A549 treated with dexamethasone at 1 μM for 4 hours (cell line): ENCODE results near the gene RNF182. TPM values are rescaled to one million over a fixed set of nuclear protein-coding genes. Genes with fewer than 3 reads are reported as not detected.

Source experiments
- total RNA-seq: library from RNA; stranded (reverse); fragments of 200-300 nt; extraction: Qiagen RNA extraction; gene quantifications from 5 replicates; pipeline ENCODE4 v1.2.3, GENCODE V29; 2022

RNF182 gene, protein sequence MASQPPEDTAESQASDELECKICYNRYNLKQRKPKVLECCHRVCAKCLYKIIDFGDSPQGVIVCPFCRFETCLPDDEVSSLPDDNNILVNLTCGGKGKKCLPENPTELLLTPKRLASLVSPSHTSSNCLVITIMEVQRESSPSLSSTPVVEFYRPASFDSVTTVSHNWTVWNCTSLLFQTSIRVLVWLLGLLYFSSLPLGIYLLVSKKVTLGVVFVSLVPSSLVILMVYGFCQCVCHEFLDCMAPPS
- total RNA-seq: 2.9 to 3.6 TPM (median 3.4 TPM) in 5 replicates

DNA sequence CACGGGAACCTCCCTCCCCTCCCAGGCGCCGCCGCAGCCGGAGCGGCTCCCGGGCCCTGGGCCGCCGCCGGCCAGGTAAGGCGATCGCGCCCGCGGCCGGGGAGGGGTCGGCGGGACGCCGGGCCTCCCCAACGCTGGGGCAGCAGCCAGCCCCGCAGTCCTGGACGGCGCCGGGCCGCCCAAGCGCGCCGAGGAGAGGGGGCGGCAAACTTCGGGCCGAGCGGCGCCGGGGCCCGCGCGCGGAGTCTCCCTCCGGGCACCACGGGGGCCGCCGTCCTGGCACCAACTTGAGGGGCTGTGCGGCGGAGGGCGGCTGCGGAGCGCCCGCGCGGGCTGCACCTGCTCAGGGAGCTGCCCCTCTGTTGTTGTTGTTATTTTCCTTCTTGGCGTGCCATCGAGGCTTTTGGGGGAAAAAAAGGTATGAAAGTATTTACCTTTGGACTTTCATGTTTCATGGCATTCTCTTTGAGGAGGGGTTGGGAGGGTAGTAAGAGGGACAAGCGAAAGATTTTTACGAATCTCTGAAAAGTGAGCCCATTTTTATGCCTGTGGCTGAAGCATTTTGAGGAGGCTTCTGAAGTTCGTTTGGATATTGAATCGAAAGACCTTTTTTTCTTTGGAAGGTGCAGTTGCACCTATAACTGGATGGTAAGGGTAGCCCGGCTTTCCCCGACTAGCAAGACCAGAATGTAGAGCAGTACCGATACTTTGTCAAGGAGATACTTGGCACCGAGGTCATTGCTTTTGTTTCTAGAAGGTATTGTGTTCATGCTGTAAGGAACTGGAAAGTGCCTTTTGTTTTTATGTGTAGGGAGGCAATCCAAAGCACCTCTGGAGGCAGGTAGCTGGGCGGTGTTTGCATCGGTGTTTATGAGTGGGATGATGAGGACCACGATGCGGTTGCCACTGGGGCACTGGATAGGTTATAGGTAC is at the start of gene RNF182:
TSS of gene RNF182 (plus strand) at position 4 of the 933 bp plus-strand sequence. CDS start 52,168 bp downstream, outside the sequence.

Other genes with a start within 250 kb of the RNF182 start
- gene RANBP9, start 213.1 kb upstream of the RNF182 start, total RNA-seq: 12.4 to 14.4 TPM (median 13.8 TPM) in 5 replicates
- gene MCUR1, start 110.4 kb upstream of the RNF182 start, total RNA-seq: 12.0 to 18.1 TPM (median 15.6 TPM) in 5 replicates
- 1.6 to 2.4 TPM (median 2.1 TPM) in 5 replicates for gene CD83, start 192.8 kb downstream of the RNF182 start, total RNA-seq